HS-27A (cell line): ENCODE data around the gene CLEC16A.

Source experiments
- DNase-seq: peaks from one replicate; pipeline ENCODE4 v3.0.0-alpha.2; 2012; ENCODE audit warnings: low read depth, missing footprints

The CLEC16A gene

DNA sequence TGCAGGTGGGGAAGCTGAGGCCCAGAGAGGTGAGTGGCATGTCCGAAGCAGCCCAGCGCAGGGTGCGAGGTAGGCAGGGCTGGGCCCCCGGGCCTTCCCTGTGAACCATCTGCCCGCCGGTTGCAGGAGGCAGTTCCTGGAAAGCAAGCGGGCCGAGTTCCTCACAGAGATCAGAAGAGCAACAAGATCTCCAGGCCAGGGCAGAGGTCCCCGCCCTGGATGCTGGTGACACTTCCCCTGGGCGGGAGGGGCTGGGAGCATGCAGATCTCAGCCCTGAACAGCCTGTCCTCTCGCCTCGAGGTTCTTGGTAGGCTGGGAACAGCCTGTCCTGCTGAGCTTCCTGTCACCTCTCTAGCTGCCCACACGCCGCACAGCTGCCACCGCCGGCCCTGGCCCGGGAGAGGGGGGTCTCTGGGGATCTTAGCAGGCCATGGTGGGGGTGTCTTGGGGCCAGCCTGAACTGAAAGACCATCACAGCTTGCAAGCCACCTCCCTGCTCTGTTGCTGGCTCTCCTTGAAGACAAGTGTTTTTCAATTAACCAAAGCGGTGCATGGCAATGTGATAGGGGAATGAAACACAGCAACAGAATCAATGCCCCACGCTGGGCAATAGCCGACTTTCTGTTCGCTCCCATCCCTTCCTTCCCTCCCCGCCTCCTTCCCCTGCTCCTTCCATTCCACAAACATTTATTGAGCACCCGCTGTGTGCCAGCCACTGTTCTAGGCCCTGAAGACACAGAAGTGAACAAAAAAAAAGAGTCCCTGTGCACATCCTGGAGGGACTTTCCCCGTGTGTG lies 279.9 kb downstream of the CLEC16A start:
- no peak for DNase-seq

DNA sequence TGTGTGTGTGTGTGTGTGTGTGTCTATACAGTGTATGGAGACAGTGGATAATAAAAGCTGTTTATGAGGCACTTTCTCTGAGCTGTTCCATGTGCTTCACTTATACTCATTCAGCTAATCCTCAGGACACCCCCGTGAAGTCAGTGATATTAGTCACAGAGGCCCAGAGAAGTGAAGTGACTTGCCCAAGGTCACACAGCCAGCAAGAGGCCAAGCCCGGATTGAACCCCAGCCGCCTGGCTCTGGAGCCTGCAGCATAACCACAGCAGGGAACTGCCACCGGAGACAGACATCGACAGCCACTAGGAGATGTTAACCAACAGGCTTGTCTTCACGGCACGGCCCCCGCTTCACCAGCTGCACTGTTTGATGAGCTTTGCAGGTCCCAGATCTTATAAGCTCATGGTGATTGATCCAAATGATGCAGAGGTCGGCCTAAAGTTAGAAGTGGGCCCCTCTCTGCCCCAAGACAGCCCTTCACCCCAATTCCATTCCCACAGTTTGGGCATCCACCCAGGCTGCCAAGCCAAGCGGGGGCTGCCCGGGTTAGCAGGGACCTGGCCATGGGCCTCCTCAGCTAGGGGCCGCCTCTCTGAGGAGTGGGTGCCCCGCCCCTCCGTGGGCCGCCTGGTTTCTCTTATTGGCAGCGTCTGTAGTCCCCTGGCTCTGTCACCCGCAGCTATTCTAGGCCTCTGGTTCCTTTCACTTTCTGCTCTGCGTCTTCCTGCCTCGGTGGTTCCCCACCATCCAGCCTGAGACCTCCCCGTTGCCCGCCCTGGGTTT lies 280.7 kb downstream of the CLEC16A start:
- no peak for DNase-seq

DNA sequence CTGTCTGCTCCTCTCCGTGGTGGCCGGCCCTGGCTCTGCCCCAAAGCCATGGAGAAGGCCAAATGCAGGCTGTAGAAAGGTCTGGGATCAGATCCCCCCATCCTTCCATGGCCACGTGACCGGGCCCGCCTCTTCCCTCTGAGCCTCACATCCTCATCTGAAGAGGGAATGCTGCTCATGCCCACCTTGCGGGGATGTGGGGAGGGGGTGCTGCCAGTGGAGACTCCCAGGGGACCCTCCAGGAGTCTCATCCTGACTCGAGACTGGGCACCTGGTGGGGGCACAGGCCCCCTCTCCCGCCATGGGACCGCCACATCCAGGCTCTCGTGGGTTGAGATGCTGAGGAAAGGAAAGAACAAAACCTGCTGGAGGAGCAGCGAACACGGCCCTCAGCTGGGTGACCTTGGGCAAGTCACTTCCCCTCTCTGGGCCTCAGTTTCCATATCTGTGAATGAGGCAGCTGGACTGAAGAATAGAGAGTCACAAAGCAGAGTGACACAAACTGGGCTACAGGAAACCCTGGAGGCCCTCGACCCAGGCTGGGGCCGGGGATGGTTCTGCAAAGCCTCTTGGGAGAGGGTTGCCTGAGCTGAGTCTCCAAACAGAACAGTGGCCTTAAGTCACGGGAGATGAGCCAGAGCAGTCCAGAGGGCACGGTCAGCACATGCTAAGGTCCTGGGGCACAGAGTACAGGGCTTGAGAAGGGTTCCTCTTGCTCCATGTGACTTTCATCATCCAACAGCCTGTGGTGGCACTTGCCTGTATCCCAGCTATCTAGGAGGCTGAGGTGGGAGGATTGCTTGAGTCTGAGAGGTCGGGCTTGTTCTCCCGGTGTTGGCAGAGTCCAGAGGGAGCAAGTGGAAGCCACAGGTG lies 281.5 kb downstream of the CLEC16A start:
- DNase-seq: no peak

DNA sequence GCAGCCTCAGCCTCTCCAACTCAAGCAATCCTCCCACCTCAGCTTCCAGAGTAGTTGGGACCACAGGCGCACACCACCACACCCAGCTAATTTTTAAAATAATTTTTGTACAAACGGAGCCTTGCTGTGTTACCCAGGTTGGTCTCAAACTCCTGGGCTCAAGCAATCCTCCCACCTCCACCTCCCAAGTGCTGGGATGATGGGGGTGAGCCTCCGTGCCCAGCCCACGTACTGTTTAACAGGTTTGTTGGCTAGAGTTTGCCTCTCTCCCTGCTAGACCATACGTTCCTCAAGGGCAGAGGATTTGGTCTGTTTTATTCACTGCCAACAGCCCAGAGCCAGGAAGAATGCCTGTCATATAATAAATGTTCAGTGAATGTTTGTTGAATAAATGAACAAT lies 285.1 kb downstream of the CLEC16A start:
- no peak for DNase-seq

DNA sequence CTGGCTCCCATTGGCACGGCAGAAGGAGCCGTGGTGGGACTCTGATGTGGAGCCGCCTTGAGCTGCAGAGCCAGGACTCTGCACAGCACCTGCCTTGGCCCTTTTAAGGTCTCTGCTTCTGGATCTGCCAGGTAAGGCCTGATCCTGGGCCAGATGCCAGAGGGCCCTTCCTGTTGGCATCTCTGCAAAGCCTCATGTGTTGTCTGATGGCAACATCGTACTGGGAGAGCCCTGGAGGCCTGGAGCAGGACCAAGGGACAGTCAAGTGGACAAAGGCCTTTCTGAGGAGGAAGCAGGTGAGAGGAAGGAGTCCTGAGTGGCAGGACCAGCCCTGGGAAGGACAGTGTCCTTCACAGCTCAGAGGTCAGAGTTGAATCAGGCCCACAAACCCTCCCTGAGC lies 285.5 kb downstream of the CLEC16A start:
- DNase-seq: no peak

DNA sequence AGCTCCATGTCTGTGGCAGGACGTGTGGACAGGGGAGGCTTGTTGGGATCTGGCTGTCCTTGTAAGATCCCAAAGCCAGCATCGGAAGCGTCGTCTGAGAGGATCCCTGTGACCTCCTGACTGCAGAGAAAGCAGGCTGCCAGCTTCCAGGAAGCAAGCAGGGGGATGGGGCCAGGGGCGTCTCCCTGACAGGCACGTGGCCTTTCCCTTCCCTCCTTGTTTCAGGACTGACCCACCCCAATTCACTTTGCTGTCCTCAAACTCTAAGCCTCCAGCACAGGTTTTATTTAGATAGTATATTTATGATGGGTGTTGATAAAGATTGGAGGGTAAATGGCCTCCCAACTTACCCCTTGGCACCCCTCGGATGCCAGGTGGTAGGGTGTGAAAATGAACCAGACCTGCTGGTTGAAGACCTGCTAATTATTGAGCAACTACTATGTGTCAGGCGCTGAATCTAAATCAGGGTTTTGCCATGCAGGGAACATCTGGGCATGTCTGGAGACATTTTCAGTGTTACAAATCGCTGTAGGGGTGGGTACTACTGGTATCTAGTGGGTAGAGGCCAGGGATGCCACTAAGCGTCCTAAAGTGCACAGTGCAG lies 287.1 kb downstream of the CLEC16A start:
- no peak for DNase-seq
